ENCODE data around the gene THSD7A. TPM values are rescaled to one million over a fixed set of nuclear protein-coding genes. Genes with fewer than 3 reads are reported as not detected.

The THSD7A gene
- total RNA-seq, 1 experiment from 2014 or later, result 0.68 TPM

GRCh38 chr7:11420049-11420448 lies 411.9 kb downstream of the THSD7A start:
- TF ChIP-seq ZNF423 (CRISPR knock-in tag; IDR thresholded peaks at IDR 0.05) (no peak), NFE2L1 (CRISPR knock-in tag; IDR thresholded peaks at IDR 0.05) (no peak), ATF6 (CRISPR knock-in tag; IDR thresholded peaks at IDR 0.05) (no peak), TEAD4 (CRISPR knock-in tag; IDR thresholded peaks at IDR 0.05) (no peak), JUN (CRISPR knock-in tag; IDR thresholded peaks at IDR 0.05) (no peak), CREM (CRISPR knock-in tag; IDR thresholded peaks at IDR 0.05) (no peak), STAT6 (CRISPR knock-in tag; conservative IDR thresholded peaks at IDR 0.05; ENCODE audit: low read depth) (no peak), ZNF416 (CRISPR knock-in tag; IDR thresholded peaks at IDR 0.05) (no peak), ARID4B (CRISPR knock-in tag; IDR thresholded peaks at IDR 0.05; ENCODE audit: borderline replicate concordance) (no peak), E2F5 (CRISPR knock-in tag; IDR thresholded peaks at IDR 0.05) (no peak), NFATC4 (CRISPR knock-in tag; IDR thresholded peaks at IDR 0.05) (no peak), CTCF (IDR thresholded peaks at IDR 0.05) (no peak), NR2C2 (CRISPR knock-in tag; IDR thresholded peaks at IDR 0.05) (no peak)
- Mint-ChIP-seq H3K27me3 (ENCODE audit: low read depth) (no peaks in the 10 kb centered on the region), H3K4me1 (peaks cover 28% of the 10 kb centered on the region), H3K27ac (no peak overlapping the region), H3K9me3 (peaks cover 30% of the 10 kb centered on the region), H3K4me3 (no peak overlapping the region), H3K36me3 (peaks cover 30% of the 10 kb centered on the region)
- ATAC-seq (no peak), DNase-seq (ENCODE audit: low spot score) (no peak)
- POLR2A ChIA-PET, result no interaction called here
- CTCF ChIA-PET, result no interaction called here
